Endothelial cell of umbilical vein (primary cell): ENCODE data around the gene VEPH1.

Experiments
- MAX ChIP-seq: IDR thresholded peaks from 2 replicates; pipeline ENCODE4 v1.6.1; 2011; ENCODE audit not compliant: insufficient read depth, insufficient read length
- POLR2A ChIP-seq: IDR thresholded peaks from 2 replicates; pipeline ENCODE4 v1.6.1; 2012; ENCODE audit warnings: low read depth, mild to moderate bottlenecking, control low read depth, low read length
- TF ChIP-seq, protein P1 (sequence below), 2 donors: IDR thresholded peaks; 1 replicate in 1 of 2; 2 replicates in 1 of 2; pipeline ENCODE4 v1.5.1; 2011; ENCODE audit warnings: low read length in 2 of 2, mild to moderate bottlenecking in 2 of 2, moderate library complexity in 2 of 2, control low read depth in 1 of 2, inconsistent platforms in 1 of 2, low read depth in 1 of 2; ENCODE audit not compliant: insufficient read depth in 1 of 2; ENCODE audit errors: extremely low read depth in 1 of 2

GRCh38 chr3:157330206-157330605, 173.0 kb downstream of the VEPH1 start:
- TF ChIP-seq, protein P1, sequence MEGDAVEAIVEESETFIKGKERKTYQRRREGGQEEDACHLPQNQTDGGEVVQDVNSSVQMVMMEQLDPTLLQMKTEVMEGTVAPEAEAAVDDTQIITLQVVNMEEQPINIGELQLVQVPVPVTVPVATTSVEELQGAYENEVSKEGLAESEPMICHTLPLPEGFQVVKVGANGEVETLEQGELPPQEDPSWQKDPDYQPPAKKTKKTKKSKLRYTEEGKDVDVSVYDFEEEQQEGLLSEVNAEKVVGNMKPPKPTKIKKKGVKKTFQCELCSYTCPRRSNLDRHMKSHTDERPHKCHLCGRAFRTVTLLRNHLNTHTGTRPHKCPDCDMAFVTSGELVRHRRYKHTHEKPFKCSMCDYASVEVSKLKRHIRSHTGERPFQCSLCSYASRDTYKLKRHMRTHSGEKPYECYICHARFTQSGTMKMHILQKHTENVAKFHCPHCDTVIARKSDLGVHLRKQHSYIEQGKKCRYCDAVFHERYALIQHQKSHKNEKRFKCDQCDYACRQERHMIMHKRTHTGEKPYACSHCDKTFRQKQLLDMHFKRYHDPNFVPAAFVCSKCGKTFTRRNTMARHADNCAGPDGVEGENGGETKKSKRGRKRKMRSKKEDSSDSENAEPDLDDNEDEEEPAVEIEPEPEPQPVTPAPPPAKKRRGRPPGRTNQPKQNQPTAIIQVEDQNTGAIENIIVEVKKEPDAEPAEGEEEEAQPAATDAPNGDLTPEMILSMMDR (IDR thresholded peaks at IDR 0.05; ENCODE audit: extremely low read depth in 1 of 2, insufficient read depth in 1 of 2, low read depth in 1 of 2, low read length in 2 of 2) = no peak
- TF ChIP-seq MAX (no peak), POLR2A (no peak)
